ENCODE measurements around the gene PSME2. TPM values are rescaled to one million over a fixed set of nuclear protein-coding genes. Genes with fewer than 3 reads are reported as not detected.

PSME2 gene
- total and polyA plus RNA-seq, 2 donors (not counting 1 experiment from before 2014, with no cell fraction given), result 132 to 148 TPM

DNA sequence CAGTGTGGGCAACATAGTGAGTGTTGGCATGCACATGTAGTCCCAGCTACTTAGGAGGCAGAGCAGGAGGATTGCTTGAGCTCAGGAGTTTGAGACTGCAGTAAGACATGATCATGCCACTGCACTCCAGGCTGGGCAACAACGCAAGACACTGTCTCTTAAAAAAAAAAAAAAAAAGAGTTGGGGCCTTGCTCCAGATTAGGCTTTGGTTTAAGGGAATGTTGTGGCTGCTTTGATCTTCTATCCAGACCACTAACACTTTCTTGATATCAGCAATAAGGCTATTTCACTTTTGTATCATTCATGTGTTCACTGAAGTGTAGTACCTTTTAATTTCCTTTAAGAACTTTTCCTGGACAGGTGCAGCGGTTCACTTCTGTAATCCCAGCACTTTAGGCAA, 18.7 kb downstream of the PSME2 start:
- H3K27ac ChIP-seq (ENCODE audit: insufficient read depth, low read length), result no peak overlapping the region
- no peaks in the 10 kb centered on the region for H4K20me1 ChIP-seq (ENCODE audit: control insufficient read depth, extremely low read depth, insufficient read depth, low read length)
- no peak for DNase-seq (ENCODE audit: low read depth in 2 of 2)
- no peaks in the 10 kb centered on the region for H3K27me3 ChIP-seq (ENCODE audit: control insufficient read depth, insufficient read depth, low read length)
- no peak overlapping the region for H2AFZ ChIP-seq (ENCODE audit: low read length)
- H3K4me2 ChIP-seq (ENCODE audit: extremely low read depth, insufficient read depth, low read length), result no peak overlapping the region
- H3K4me3 ChIP-seq (replicated peaks in 1 of 4; ENCODE audit: control extremely low read depth in 1 of 4, insufficient read depth in 1 of 4, low read depth in 3 of 4, low read length in 4 of 4), result no peak overlapping the region
- no peak for TF ChIP-seq EZH2 (IDR thresholded peaks at IDR 0.05; ENCODE audit: low read length, missing control alignments)
- TF ChIP-seq, protein P1, sequence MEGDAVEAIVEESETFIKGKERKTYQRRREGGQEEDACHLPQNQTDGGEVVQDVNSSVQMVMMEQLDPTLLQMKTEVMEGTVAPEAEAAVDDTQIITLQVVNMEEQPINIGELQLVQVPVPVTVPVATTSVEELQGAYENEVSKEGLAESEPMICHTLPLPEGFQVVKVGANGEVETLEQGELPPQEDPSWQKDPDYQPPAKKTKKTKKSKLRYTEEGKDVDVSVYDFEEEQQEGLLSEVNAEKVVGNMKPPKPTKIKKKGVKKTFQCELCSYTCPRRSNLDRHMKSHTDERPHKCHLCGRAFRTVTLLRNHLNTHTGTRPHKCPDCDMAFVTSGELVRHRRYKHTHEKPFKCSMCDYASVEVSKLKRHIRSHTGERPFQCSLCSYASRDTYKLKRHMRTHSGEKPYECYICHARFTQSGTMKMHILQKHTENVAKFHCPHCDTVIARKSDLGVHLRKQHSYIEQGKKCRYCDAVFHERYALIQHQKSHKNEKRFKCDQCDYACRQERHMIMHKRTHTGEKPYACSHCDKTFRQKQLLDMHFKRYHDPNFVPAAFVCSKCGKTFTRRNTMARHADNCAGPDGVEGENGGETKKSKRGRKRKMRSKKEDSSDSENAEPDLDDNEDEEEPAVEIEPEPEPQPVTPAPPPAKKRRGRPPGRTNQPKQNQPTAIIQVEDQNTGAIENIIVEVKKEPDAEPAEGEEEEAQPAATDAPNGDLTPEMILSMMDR (conservative IDR thresholded peaks at IDR 0.05 in 1 of 2, IDR thresholded peaks at IDR 0.05 in 1 of 2; ENCODE audit: low read depth in 1 of 2, low read length in 2 of 2), result no peak
- H3K4me1 ChIP-seq (ENCODE audit: control insufficient read depth, extremely low read depth, insufficient read depth, low read length), result no peaks in the 10 kb centered on the region
- H3K79me2 ChIP-seq (ENCODE audit: control insufficient read depth, insufficient read depth, low read length), result no peaks in the 10 kb centered on the region
- H3K9ac ChIP-seq (ENCODE audit: insufficient read depth, low read length), result no peak overlapping the region
- peaks cover 3% of the 10 kb centered on the region for H3K36me3 ChIP-seq (ENCODE audit: control insufficient read depth, insufficient read depth, low read length)
- no peaks in the 10 kb centered on the region for H3K9me3 ChIP-seq (ENCODE audit: control insufficient read depth, insufficient read depth, low read depth, low read length)

DNA sequence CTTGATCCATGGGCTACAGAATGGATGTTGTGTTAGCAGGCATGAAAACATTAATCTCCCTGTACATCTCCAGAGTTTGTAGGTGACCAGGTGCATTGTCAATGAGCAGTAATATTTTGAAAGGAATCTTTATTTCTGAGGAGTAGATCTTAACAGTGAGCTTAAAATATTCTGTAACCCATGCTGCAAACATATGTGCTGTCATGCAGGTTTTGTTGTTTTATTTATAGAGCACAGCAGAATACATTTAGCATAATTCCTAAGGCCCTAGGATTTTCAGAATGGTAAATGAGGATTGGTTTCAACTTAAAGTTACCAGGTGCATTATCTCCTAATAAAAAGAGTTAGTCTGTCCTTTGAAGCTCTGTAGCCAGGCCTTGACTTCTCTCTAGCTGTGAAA, 19.5 kb downstream of the PSME2 start:
- no peak overlapping the region for H3K4me2 ChIP-seq (ENCODE audit: extremely low read depth, insufficient read depth, low read length)
- no peaks in the 10 kb centered on the region for H3K79me2 ChIP-seq (ENCODE audit: control insufficient read depth, insufficient read depth, low read length)
- no peak overlapping the region for H3K9ac ChIP-seq (ENCODE audit: insufficient read depth, low read length)
- H2AFZ ChIP-seq (ENCODE audit: low read length), result no peak overlapping the region
- TF ChIP-seq EZH2 (IDR thresholded peaks at IDR 0.05; ENCODE audit: low read length, missing control alignments), result no peak
- TF ChIP-seq, protein P1 (conservative IDR thresholded peaks at IDR 0.05 in 1 of 2, IDR thresholded peaks at IDR 0.05 in 1 of 2; ENCODE audit: low read depth in 1 of 2, low read length in 2 of 2), result no peak
- H3K27me3 ChIP-seq (ENCODE audit: control insufficient read depth, insufficient read depth, low read length), result no peaks in the 10 kb centered on the region
- no peak overlapping the region for H3K4me3 ChIP-seq (replicated peaks in 1 of 4; ENCODE audit: control extremely low read depth in 1 of 4, insufficient read depth in 1 of 4, low read depth in 3 of 4, low read length in 4 of 4)
- H4K20me1 ChIP-seq (ENCODE audit: control insufficient read depth, extremely low read depth, insufficient read depth, low read length), result no peaks in the 10 kb centered on the region
- H3K9me3 ChIP-seq (ENCODE audit: control insufficient read depth, insufficient read depth, low read depth, low read length), result no peaks in the 10 kb centered on the region
- DNase-seq (ENCODE audit: low read depth in 2 of 2), result no peak
- no peaks in the 10 kb centered on the region for H3K4me1 ChIP-seq (ENCODE audit: control insufficient read depth, extremely low read depth, insufficient read depth, low read length)
- no peak overlapping the region for H3K27ac ChIP-seq (ENCODE audit: insufficient read depth, low read length)
- peaks cover 3% of the 10 kb centered on the region for H3K36me3 ChIP-seq (ENCODE audit: control insufficient read depth, insufficient read depth, low read length)

DNA sequence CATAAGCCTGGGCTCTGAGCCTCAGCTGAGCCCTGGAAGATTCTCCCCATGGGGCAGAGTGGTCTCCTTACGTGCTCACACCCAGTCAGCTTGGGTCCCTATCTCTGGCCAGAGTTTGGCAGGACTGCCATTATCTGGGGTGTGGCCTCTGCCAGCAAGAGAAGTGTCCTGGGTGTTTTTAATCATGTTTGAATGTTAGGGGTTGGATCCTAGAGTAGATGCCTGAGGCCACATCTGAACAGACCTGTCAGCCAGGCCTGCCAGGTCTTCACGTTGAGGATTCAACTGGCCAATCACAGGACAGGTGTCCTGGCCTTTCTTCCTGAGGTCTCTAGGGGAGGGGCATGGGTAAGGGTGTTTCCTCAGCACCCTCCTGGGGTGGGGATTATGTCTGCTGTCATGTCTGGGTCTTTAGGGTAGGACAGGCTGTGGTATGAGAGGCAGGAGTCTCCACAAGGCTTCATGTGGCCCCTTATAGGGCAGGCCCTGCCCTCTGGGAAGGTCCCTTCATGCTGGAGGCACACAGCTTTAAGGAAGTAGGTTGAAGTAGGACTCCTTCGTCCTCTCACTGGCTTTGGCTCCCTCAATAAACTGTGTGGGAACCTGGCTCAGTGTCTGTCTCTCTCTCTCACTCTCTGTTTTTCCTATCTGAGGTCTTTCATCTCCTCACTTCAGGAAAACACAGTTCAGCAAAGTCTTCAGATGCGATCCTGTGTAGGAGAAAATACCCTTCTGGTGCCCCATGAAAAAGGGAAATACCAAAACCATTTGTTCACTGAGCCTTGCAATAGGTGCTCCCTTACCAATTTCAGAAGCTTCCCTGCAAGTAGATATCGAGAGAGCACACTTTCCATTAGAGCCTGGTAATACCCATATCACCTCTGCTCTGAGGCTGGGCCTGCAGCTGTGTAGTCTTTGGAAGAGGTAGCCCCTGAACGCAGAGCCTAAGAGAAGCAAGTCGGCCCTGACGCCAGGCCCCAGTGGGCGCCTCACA, 22.7 kb downstream of the PSME2 start:
- TF ChIP-seq, protein P1 (conservative IDR thresholded peaks at IDR 0.05 in 1 of 2, IDR thresholded peaks at IDR 0.05 in 1 of 2; ENCODE audit: low read depth in 1 of 2, low read length in 2 of 2), result no peak
- TF ChIP-seq EZH2 (IDR thresholded peaks at IDR 0.05; ENCODE audit: low read length, missing control alignments), result no peak
- Histone ChIP-seq H3K36me3 (ENCODE audit: control insufficient read depth, insufficient read depth, low read length) (peaks cover 3% of the 10 kb centered on the region), H3K4me2 (ENCODE audit: extremely low read depth, insufficient read depth, low read length) (no peak overlapping the region), H3K79me2 (ENCODE audit: control insufficient read depth, insufficient read depth, low read length) (no peaks in the 10 kb centered on the region), H3K9me3 (ENCODE audit: control insufficient read depth, insufficient read depth, low read depth, low read length) (no peaks in the 10 kb centered on the region), H2AFZ (ENCODE audit: low read length) (no peak overlapping the region), H4K20me1 (ENCODE audit: control insufficient read depth, extremely low read depth, insufficient read depth, low read length) (no peaks in the 10 kb centered on the region), H3K4me3 (replicated peaks in 1 of 4; ENCODE audit: control extremely low read depth in 1 of 4, insufficient read depth in 1 of 4, low read depth in 3 of 4, low read length in 4 of 4) (no peak overlapping the region), H3K4me1 (ENCODE audit: control insufficient read depth, extremely low read depth, insufficient read depth, low read length) (no peaks in the 10 kb centered on the region), H3K27me3 (ENCODE audit: control insufficient read depth, insufficient read depth, low read length) (no peaks in the 10 kb centered on the region), H3K27ac (ENCODE audit: insufficient read depth, low read length) (no peak overlapping the region), H3K9ac (ENCODE audit: insufficient read depth, low read length) (no peak overlapping the region)
- no peak for DNase-seq (ENCODE audit: low read depth in 2 of 2)

Measured in fibroblast of lung (primary cell).